ENCODE results near the gene SYPL1. TPM values are rescaled to one million over a fixed set of nuclear protein-coding genes. Genes with fewer than 3 reads are reported as not detected.

Gene SYPL1
- polyA plus RNA-seq, 6 donors from 2014 or later = 234 to 353 (median 246) TPM

- no peaks in the 10 kb centered on the region for H3K27me3 Mint-ChIP-seq
- no peak for ATAC-seq (ENCODE audit: low read depth in 2 of 2)
- no peak for DNase-seq
- H3K27ac Mint-ChIP-seq = peak overlapping the region; percentile 30 to 99 (median 92)
- peaks cover 66 to 99% (median 96%) of the 10 kb centered on the region in 3 donors for H3K4me1 Mint-ChIP-seq
- peaks cover 0 to 6% (median 0%) of the 10 kb centered on the region in 7 donors for H3K9me3 Mint-ChIP-seq
- no peaks in the 10 kb centered on the region for H3K36me3 Mint-ChIP-seq
- H3K4me3 Mint-ChIP-seq = peak overlapping the region in 6 of 8 donors; percentile 57 to 90 (median 71)
These were observed 47.1 kb downstream of the SYPL1 start for GRCh38 chr7:106064771-106065574.

- DNase-seq (no peak), ATAC-seq (ENCODE audit: low read depth in 2 of 2) (peak; percentile 15 to 22)
- Mint-ChIP-seq H3K27me3 (no peaks in the 10 kb centered on the region), H3K4me1 (peaks cover 67 to 99% (median 96%) of the 10 kb centered on the region in 3 donors), H3K9me3 (peaks cover 0 to 6% (median 0%) of the 10 kb centered on the region in 7 donors), H3K27ac (peak overlapping the region; percentile 85 to 99 (median 94)), H3K36me3 (no peaks in the 10 kb centered on the region), H3K4me3 (peak overlapping the region in 7 of 8 donors; percentile 57 to 90 (median 80))
These were observed 47.8 kb downstream of the SYPL1 start for GRCh38 chr7:106064316-106064715.

- Mint-ChIP-seq H3K27ac (peak overlapping the region; percentile 85 to 99 (median 95)), H3K9me3 (peaks cover 0 to 6% (median 0%) of the 10 kb centered on the region in 7 donors), H3K27me3 (no peaks in the 10 kb centered on the region), H3K4me1 (peaks cover 67 to 99% (median 96%) of the 10 kb centered on the region in 3 donors), H3K4me3 (peak overlapping the region in 7 of 8 donors; percentile 9 to 91 (median 57)), H3K36me3 (no peaks in the 10 kb centered on the region)
- ATAC-seq (ENCODE audit: low read depth in 2 of 2) (no peak), DNase-seq (no peak)
These were observed 48.4 kb downstream of the SYPL1 start for GRCh38 chr7:106063692-106064091.

GRCh38 chr7:106063024-106063423 lies 49.1 kb downstream of the SYPL1 start:
- Mint-ChIP-seq H3K4me1 (peaks cover 65 to 99% (median 96%) of the 10 kb centered on the region in 3 donors), H3K4me3 (peak overlapping the region; percentile 15 to 91 (median 80)), H3K9me3 (peaks cover 0 to 6% (median 0%) of the 10 kb centered on the region in 7 donors), H3K27me3 (no peaks in the 10 kb centered on the region), H3K36me3 (no peaks in the 10 kb centered on the region), H3K27ac (peak overlapping the region; percentile 64 to 100 (median 99))
- DNase-seq (no peak), ATAC-seq (ENCODE audit: low read depth in 2 of 2) (no peak)

- ATAC-seq (ENCODE audit: low read depth in 2 of 2) = no peak
- DNase-seq = no peak
- peaks cover 64 to 99% (median 96%) of the 10 kb centered on the region in 3 donors for H3K4me1 Mint-ChIP-seq
- H3K27ac Mint-ChIP-seq = peak overlapping the region; percentile 93 to 100 (median 99)
- H3K4me3 Mint-ChIP-seq = peak overlapping the region; percentile 46 to 91 (median 80)
- H3K9me3 Mint-ChIP-seq = peaks cover 0 to 6% (median 0%) of the 10 kb centered on the region in 7 donors
- H3K36me3 Mint-ChIP-seq = no peaks in the 10 kb centered on the region
- H3K27me3 Mint-ChIP-seq = no peaks in the 10 kb centered on the region
These were observed 49.6 kb downstream of the SYPL1 start for GRCh38 chr7:106062521-106062931.

GRCh38 chr7:106062006-106062405 lies 50.1 kb downstream of the SYPL1 start:
- H3K27me3 Mint-ChIP-seq = no peaks in the 10 kb centered on the region

GRCh38 chr7:106061301-106061979 lies 50.7 kb downstream of the SYPL1 start:
- H3K4me1 Mint-ChIP-seq = peaks cover 66 to 99% (median 96%) of the 10 kb centered on the region in 3 donors
- H3K27ac Mint-ChIP-seq = peak overlapping the region; percentile 93 to 100 (median 99)
- peaks cover 0 to 6% (median 0%) of the 10 kb centered on the region in 7 donors for H3K9me3 Mint-ChIP-seq
- peak overlapping the region; percentile 46 to 91 (median 83) for H3K4me3 Mint-ChIP-seq
- DNase-seq (peak; percentile 66), ATAC-seq (ENCODE audit: low read depth in 2 of 2) (peak; percentile 25 to 34)
- H3K27me3 Mint-ChIP-seq = no peaks in the 10 kb centered on the region
- no peaks in the 10 kb centered on the region for H3K36me3 Mint-ChIP-seq

More at GRCh38 chr7:106062006-106062405, 50.1 kb downstream of the SYPL1 start:
- Mint-ChIP-seq H3K4me1 (peaks cover 65 to 99% (median 96%) of the 10 kb centered on the region in 3 donors), H3K36me3 (no peaks in the 10 kb centered on the region), H3K4me3 (peak overlapping the region; percentile 46 to 91 (median 79)), H3K27ac (peak overlapping the region; percentile 93 to 100 (median 99)), H3K9me3 (peaks cover 0 to 6% (median 0%) of the 10 kb centered on the region in 7 donors)
- no peak for ATAC-seq (ENCODE audit: low read depth in 2 of 2)
- DNase-seq = no peak

GRCh38 chr7:106060394-106060920 lies 51.7 kb downstream of the SYPL1 start:
- Mint-ChIP-seq H3K36me3 (no peaks in the 10 kb centered on the region), H3K4me1 (peaks cover 62 to 90% (median 89%) of the 10 kb centered on the region in 3 donors), H3K27me3 (no peaks in the 10 kb centered on the region), H3K27ac (peak overlapping the region; percentile 63 to 100 (median 99)), H3K9me3 (peaks cover 0 to 6% (median 0%) of the 10 kb centered on the region in 7 donors), H3K4me3 (peak overlapping the region in 5 of 8 donors; percentile 25 to 91 (median 57))
- no peak for DNase-seq
- ATAC-seq (ENCODE audit: low read depth in 2 of 2) = no peak

- H3K36me3 Mint-ChIP-seq = no peaks in the 10 kb centered on the region
- H3K4me1 Mint-ChIP-seq = peaks cover 55 to 88% (median 80%) of the 10 kb centered on the region in 3 donors
- no peak for ATAC-seq (ENCODE audit: low read depth in 2 of 2)
- H3K9me3 Mint-ChIP-seq = peaks cover 0 to 6% (median 0%) of the 10 kb centered on the region in 7 donors
- H3K27ac Mint-ChIP-seq = peak overlapping the region; percentile 93 to 100 (median 98)
- no peak for DNase-seq
- no peaks in the 10 kb centered on the region for H3K27me3 Mint-ChIP-seq
- peak overlapping the region; percentile 12 to 88 (median 62) for H3K4me3 Mint-ChIP-seq
These were observed 52.6 kb downstream of the SYPL1 start for GRCh38 chr7:106059556-106059955.

GRCh38 chr7:106058928-106059324 lies 53.2 kb downstream of the SYPL1 start:
- no peaks in the 10 kb centered on the region for H3K27me3 Mint-ChIP-seq
- DNase-seq (no peak), ATAC-seq (ENCODE audit: low read depth in 2 of 2) (no peak)
- H3K36me3 Mint-ChIP-seq = no peaks in the 10 kb centered on the region
- peak overlapping the region; percentile 12 to 88 (median 80) for H3K4me3 Mint-ChIP-seq
- H3K4me1 Mint-ChIP-seq = peaks cover 49 to 81% (median 74%) of the 10 kb centered on the region in 3 donors
- peak overlapping the region; percentile 93 to 100 (median 98) for H3K27ac Mint-ChIP-seq
- peaks cover 0 to 6% (median 0%) of the 10 kb centered on the region in 7 donors for H3K9me3 Mint-ChIP-seq

- DNase-seq = peak; percentile 96
- peaks cover 0 to 6% (median 0%) of the 10 kb centered on the region in 7 donors for H3K9me3 Mint-ChIP-seq
- H3K4me3 Mint-ChIP-seq = peak overlapping the region; percentile 12 to 88 (median 80)
- peaks cover 52 to 81% (median 67%) of the 10 kb centered on the region in 3 donors for H3K4me1 Mint-ChIP-seq
- peak overlapping the region; percentile 53 to 100 (median 98) for H3K27ac Mint-ChIP-seq
- no peaks in the 10 kb centered on the region for H3K27me3 Mint-ChIP-seq
- no peaks in the 10 kb centered on the region for H3K36me3 Mint-ChIP-seq
- ATAC-seq (ENCODE audit: low read depth in 2 of 2) = peak; percentile 86
These were observed 53.9 kb downstream of the SYPL1 start for GRCh38 chr7:106057962-106058927.
